Activated naive CD8-positive, alpha-beta T cell treated with anti-CD3 and anti-CD28 coated beads, Interleukin-2, amount 50 U/mL, for 16 hours (primary cell): ENCODE measurements around the gene LTBP1.
"Not testable (repeated sequence)": the region's sequence is repeated elsewhere in the genome, so short reads cannot be mapped to it uniquely, and the experiment has no call there.

Experiments
- DNase-seq: peaks from one replicate; pipeline ENCODE4 v3.0.0-alpha.2; 2020; ENCODE audit warnings: low read depth, low spot score

LTBP1 gene

DNA sequence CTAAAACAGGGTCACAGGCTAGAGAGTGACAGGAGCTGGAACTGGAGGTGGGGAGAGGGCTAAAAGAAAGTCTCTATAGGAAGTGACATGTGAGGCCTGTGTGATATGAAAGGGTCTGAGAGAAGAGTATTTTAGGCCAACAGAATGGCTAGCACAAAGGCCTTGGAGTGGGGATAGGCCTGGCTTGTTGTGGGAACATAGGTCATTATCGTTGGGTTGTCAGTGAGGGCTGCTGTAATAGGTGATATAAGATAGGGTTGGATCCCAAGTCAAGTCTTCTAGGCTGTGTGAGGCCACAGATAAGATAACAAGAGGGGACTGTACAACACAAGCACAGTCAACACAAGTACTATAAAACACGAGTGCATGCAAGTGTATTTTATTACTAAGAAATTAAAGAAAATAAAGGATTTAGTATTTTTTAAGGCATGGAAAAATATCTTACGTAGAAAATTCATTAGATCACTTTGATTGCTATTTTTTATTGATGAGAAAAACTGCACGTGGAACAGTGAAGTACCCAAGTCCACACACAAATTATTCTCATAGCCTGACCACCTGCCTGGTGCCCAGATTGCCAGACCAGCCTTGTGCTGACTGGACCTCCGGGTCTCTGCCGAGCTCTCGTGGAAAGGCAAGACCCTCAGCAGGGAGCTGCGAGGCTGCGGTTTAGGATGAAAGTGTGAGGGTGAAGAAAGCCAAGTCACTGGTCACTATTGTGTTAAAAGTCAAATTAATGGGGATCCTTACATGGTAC lies 14.1 kb downstream of the LTBP1 start:
- DNase-seq = no peak

- no peak for DNase-seq
These were observed 15.9 kb downstream of the LTBP1 start for GRCh38 chr2:32962690-32963089.

DNA sequence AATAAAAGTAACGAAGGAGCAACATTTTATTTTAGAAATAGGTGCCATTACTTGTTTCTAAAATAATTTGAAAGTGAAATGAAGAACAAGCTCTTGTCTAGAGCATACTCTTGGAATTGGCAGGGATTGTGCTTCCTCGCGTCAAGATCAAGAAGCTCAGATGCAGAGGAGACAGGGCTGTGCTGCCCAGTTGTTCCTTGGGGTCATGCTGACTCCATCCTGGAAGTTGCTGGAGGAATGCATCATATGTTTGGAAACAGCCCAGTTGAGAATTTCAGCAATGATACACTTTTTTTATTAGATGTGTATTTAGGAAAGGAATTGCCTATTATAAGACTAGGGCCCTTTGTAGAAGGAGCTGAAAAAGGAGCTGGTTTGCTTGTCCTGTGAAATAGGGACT lies 17.2 kb downstream of the LTBP1 start:
- DNase-seq = no peak

- no peak for DNase-seq
These were observed 18.9 kb downstream of the LTBP1 start for GRCh38 chr2:32965523-32966171.

- DNase-seq = no peak
These were observed 22.9 kb downstream of the LTBP1 start for GRCh38 chr2:32969444-32970162.

DNA sequence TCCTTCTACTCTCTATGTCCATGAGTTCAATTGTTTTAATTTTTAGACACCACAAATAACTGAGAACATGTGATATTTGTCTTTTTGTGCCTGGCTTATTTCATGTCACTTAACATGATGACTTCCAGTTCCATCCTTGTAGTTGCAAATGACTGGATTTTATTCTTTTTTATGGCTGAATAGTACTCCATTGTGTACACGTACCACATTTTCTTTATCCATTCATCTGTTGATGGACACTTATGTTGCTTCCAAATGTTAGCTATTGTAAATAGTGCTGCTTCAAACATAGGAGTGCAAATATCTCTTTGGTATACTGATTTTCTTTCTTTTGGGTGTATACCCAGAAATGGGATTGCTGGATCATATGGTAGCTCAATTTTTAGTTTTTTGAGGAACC lies 27.0 kb downstream of the LTBP1 start:
- not testable (repeated sequence) for DNase-seq

- DNase-seq = no peak
These were observed 29.8 kb downstream of the LTBP1 start for GRCh38 chr2:32976409-32977063.

DNA sequence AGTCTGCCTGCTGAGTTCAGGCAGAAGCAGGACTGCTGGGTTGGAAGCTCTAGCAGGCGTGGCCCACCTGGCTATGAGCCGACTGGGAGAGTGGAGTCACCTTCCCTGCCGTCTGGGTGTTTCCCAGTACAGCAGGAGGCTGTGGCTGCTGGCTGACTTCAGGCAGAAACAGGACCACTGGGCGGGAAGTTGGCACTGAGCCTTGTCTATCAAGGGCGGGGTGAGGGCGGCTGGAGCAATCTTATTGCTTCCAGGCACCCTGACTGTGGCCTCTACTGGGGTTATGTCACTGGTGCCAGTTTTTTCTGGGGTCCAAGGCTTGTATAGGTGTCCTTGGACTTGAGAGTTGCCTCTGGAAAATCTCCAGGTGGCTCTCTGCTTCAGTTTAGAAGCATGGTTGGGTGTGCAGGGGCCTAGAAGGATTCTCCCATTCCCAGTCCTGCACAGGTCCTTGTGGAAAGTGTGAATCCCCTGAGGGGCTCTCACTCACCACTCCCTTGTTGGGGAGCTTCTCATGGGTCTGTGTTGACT lies 30.5 kb downstream of the LTBP1 start:
- no peak for DNase-seq

- DNase-seq = no peak
These were observed 34.9 kb downstream of the LTBP1 start for GRCh38 chr2:32981612-32982011.

DNA sequence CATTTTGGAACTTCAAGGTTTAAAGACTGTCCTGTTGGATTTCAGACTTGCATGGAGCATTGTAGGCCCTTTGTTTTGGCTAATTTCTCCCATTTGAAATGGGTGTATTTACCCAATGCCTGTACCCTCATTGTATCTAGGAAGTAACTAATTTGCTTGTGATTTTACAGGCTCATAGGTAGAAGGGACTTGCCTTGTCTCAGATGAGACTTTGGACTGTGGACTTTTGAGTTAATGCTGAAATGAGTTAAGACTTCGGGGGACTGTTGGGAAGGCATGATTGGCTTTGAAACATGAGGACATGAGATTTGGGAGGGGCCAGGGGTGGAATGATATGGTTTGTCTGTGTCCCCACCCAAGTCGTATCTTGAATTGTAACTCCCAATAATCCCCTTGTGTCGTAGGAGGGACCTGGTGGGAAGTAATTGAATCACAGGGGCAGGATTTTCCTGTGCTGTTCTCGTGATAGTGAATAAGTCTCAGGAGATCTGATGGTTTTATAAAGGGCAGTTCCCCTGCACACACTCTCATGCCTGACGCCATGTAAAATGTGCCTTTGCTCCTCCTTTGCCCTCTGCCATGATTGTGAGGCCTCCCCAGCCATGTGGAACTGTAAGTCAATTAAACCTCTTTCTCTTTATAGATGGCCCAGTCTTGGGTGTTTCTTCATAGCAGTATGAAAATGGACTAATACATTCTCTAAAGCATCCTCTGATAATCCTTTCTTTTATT lies 36.6 kb downstream of the LTBP1 start:
- not testable (repeated sequence) for DNase-seq

- DNase-seq = no peak
These were observed 39.7 kb downstream of the LTBP1 start for GRCh38 chr2:32986480-32986879.

- DNase-seq = no peak
These were observed 41.8 kb downstream of the LTBP1 start for GRCh38 chr2:32988525-32988924.

DNA sequence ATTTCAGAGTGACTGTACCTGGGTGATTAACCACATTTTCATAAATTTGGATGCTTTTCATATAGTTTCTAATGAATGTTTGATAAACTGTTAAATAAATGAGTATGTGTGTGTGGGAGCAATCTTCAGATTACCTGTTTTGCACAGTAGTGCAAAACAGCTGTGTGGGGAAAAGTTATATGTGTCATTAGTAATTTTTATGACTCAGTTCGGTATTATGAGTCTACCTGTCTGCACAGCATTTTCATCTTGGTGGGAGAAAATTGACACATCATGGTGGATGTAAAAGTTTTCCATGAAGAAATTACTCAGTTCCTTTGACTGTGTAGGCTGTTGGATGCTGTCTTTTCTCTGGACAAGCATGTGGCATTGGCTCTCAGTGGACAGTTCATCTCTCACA lies 43.8 kb downstream of the LTBP1 start:
- DNase-seq = no peak

- no peak for DNase-seq
These were observed 44.5 kb downstream of the LTBP1 start for GRCh38 chr2:32991091-32991845.

DNA sequence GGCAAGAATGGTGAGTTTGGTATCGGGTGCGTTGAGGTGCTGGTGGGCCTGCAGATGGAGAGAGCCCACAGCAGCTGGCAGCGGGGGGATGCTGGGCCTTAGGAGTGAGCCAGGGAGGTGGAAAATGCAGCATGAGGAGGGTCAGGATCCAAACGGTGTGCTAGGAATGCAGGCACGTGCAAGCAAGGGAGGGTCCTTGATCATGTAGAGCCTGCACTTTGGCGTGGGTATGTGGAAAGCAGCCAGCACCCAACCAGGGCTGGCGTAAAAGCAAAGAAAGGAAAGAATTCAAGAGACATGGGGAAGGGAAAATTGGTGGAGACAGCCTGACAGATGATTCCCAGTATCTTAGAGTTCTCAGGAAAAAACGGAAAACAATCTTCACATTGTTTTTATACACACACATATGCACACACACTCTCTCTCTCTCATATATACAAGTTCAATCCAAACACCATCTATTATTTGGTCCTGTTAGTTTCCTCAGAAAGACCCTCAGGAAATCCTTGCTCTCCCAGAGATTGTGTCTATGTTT lies 46.3 kb downstream of the LTBP1 start:
- DNase-seq = no peak

DNA sequence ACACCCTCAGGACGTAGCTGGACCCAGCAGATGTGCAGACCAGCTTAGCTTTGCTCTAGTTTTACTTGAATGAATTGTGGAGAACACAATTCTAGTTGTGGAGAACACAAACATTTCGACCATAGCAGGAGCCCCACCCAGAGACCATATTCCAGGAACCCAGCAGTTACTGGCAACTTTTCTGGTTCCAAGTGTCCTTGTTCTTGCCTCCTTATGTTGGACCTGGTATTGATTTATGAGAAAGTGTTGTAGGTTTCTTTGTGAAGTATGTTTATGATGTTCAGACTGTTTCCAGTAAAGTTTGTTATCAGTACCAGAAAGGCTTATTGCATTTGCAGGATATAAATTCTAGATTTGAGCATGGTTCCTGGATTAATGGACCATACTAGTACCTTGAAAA lies 51.0 kb downstream of the LTBP1 start:
- DNase-seq = no peak

DNA sequence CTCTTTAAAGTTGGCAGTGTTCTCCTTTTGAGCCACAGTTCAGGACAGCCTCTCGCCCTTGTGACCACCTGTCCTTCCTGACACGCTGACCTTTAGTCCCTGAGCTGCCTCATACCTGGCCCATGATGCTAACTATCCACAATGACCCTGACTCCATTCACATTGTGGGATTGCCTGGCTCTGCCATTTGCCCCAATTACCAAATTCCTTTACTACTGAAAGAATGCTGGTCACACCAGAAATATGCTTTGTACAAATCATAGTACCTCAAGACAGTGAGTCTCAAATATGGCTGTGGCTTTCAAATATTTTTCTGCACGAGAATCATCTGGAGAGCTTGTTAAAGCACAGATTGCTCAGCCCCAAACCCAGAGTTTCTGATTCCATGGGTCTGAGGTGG lies 54.2 kb downstream of the LTBP1 start:
- no peak for DNase-seq

GRCh38 chr2:33001823-33002222 lies 55.1 kb downstream of the LTBP1 start:
- DNase-seq = no peak

- DNase-seq = no peak
These were observed 56.1 kb downstream of the LTBP1 start for GRCh38 chr2:33002863-33003262.

- no peak for DNase-seq
These were observed 58.3 kb downstream of the LTBP1 start for GRCh38 chr2:33005057-33005456.
